ENCODE measurements around the gene GPR141.
"Not testable (repeated sequence)": the region's sequence is repeated elsewhere in the genome, so short reads cannot be mapped to it uniquely, and the experiment has no call there.

The GPR141 gene

GRCh38 chr7:37671876-37672275 is 11.7 kb upstream of the GPR141 start:
- no peak overlapping the region for H3K27ac Mint-ChIP-seq
- no peaks in the 10 kb centered on the region for H3K9me3 Mint-ChIP-seq
- DNase-seq (ENCODE audit: low spot score in 2 of 2) (no peak), ATAC-seq (no peak)
- H3K4me3 Mint-ChIP-seq: no peak overlapping the region
- H3K36me3 Mint-ChIP-seq: no peaks in the 10 kb centered on the region
- no peaks in the 10 kb centered on the region for H3K4me1 Mint-ChIP-seq

GRCh38 chr7:37672926-37673325 is 10.6 kb upstream of the GPR141 start:
- H3K4me1 Mint-ChIP-seq: no peaks in the 10 kb centered on the region
- no peaks in the 10 kb centered on the region for H3K36me3 Mint-ChIP-seq
- no peak for DNase-seq (ENCODE audit: low spot score in 2 of 2)
- H3K9me3 Mint-ChIP-seq: no peaks in the 10 kb centered on the region
- no peak overlapping the region for H3K27ac Mint-ChIP-seq
- H3K4me3 Mint-ChIP-seq: no peak overlapping the region
- no peak for ATAC-seq

- Mint-ChIP-seq H3K27ac (no peak overlapping the region), H3K4me3 (no peak overlapping the region), H3K4me1 (no peaks in the 10 kb centered on the region), H3K9me3 (no peaks in the 10 kb centered on the region), H3K36me3 (no peaks in the 10 kb centered on the region)
- DNase-seq (ENCODE audit: low spot score in 2 of 2): no peak
- no peak for ATAC-seq
Observed at GRCh38 chr7:37673523-37673922, 10.0 kb upstream of the GPR141 start.

GRCh38 chr7:37674531-37674930 is 9.0 kb upstream of the GPR141 start:
- no peaks in the 10 kb centered on the region for H3K4me1 Mint-ChIP-seq
- DNase-seq (ENCODE audit: low spot score in 2 of 2) (no peak), ATAC-seq (no peak)
- no peak overlapping the region for H3K27ac Mint-ChIP-seq
- no peaks in the 10 kb centered on the region for H3K9me3 Mint-ChIP-seq
- no peak overlapping the region for H3K4me3 Mint-ChIP-seq
- no peaks in the 10 kb centered on the region for H3K36me3 Mint-ChIP-seq

- Mint-ChIP-seq H3K27ac (no peak overlapping the region), H3K9me3 (no peaks in the 10 kb centered on the region), H3K4me1 (no peaks in the 10 kb centered on the region), H3K4me3 (no peak overlapping the region), H3K36me3 (no peaks in the 10 kb centered on the region)
- DNase-seq (ENCODE audit: low spot score in 2 of 2) (no peak), ATAC-seq (no peak)
Observed at GRCh38 chr7:37675749-37676148, 7.8 kb upstream of the GPR141 start.

GRCh38 chr7:37684927-37685326 is 1.4 kb downstream of the GPR141 start:
- Mint-ChIP-seq H3K4me3 (peak overlapping the region; percentile 61), H3K9me3 (no peaks in the 10 kb centered on the region), H3K36me3 (no peaks in the 10 kb centered on the region), H3K27ac (no peak overlapping the region), H3K4me1 (peaks cover 6% of the 10 kb centered on the region)
- DNase-seq (ENCODE audit: low spot score in 2 of 2): no peak
- ATAC-seq: no peak

- ATAC-seq (no peak), DNase-seq (ENCODE audit: low spot score in 2 of 2) (no peak)
- Mint-ChIP-seq H3K27ac (no peak overlapping the region), H3K9me3 (no peaks in the 10 kb centered on the region), H3K4me1 (peaks cover 2% of the 10 kb centered on the region), H3K36me3 (no peaks in the 10 kb centered on the region), H3K4me3 (peak overlapping the region; percentile 25)
Observed at GRCh38 chr7:37686556-37687345, 3.2 kb downstream of the GPR141 start.

GRCh38 chr7:37690206-37690605 is 6.6 kb downstream of the GPR141 start:
- H3K27ac Mint-ChIP-seq: peak overlapping the region; percentile 48
- no peaks in the 10 kb centered on the region for H3K36me3 Mint-ChIP-seq
- H3K4me1 Mint-ChIP-seq: peaks cover 7% of the 10 kb centered on the region
- H3K9me3 Mint-ChIP-seq: no peaks in the 10 kb centered on the region
- ATAC-seq (no peak), DNase-seq (ENCODE audit: low spot score in 2 of 2) (no peak)
- H3K4me3 Mint-ChIP-seq: peak overlapping the region; percentile 56

- H3K9me3 Mint-ChIP-seq: no peaks in the 10 kb centered on the region
- H3K4me1 Mint-ChIP-seq: peaks cover 7% of the 10 kb centered on the region
- H3K4me3 Mint-ChIP-seq: no peak overlapping the region
- ATAC-seq: no peak
- H3K27ac Mint-ChIP-seq: peak overlapping the region; percentile 64
- DNase-seq (ENCODE audit: low spot score in 2 of 2): no peak
- H3K36me3 Mint-ChIP-seq: no peaks in the 10 kb centered on the region
Observed at GRCh38 chr7:37694208-37695094, 10.9 kb downstream of the GPR141 start.

- H3K9me3 Mint-ChIP-seq: no peaks in the 10 kb centered on the region
- H3K36me3 Mint-ChIP-seq: no peaks in the 10 kb centered on the region
- no peak overlapping the region for H3K4me3 Mint-ChIP-seq
- ATAC-seq (no peak), DNase-seq (ENCODE audit: low spot score in 2 of 2) (no peak)
- no peak overlapping the region for H3K27ac Mint-ChIP-seq
- peaks cover 7% of the 10 kb centered on the region for H3K4me1 Mint-ChIP-seq
Observed at GRCh38 chr7:37698276-37698675, 14.7 kb downstream of the GPR141 start.

GRCh38 chr7:37698782-37699181 is 15.2 kb downstream of the GPR141 start:
- H3K27ac Mint-ChIP-seq: no peak overlapping the region
- ATAC-seq (no peak), DNase-seq (ENCODE audit: low spot score in 2 of 2) (no peak)
- H3K9me3 Mint-ChIP-seq: no peaks in the 10 kb centered on the region
- H3K36me3 Mint-ChIP-seq: no peaks in the 10 kb centered on the region
- H3K4me1 Mint-ChIP-seq: peaks cover 7% of the 10 kb centered on the region
- H3K4me3 Mint-ChIP-seq: no peak overlapping the region

- no peak for ATAC-seq
- Mint-ChIP-seq H3K27ac (no peak overlapping the region), H3K4me3 (no peak overlapping the region), H3K36me3 (no peaks in the 10 kb centered on the region), H3K9me3 (no peaks in the 10 kb centered on the region), H3K4me1 (no peaks in the 10 kb centered on the region)
- DNase-seq (ENCODE audit: low spot score in 2 of 2): no peak
Observed at GRCh38 chr7:37701769-37702168, 18.2 kb downstream of the GPR141 start.

GRCh38 chr7:37703361-37703760 is 19.8 kb downstream of the GPR141 start:
- Mint-ChIP-seq H3K36me3 (no peaks in the 10 kb centered on the region), H3K4me1 (no peaks in the 10 kb centered on the region), H3K4me3 (peak overlapping the region; percentile 14), H3K9me3 (no peaks in the 10 kb centered on the region), H3K27ac (no peak overlapping the region)
- no peak for ATAC-seq
- no peak for DNase-seq (ENCODE audit: low spot score in 2 of 2)

GRCh38 chr7:37704328-37704833 is 20.8 kb downstream of the GPR141 start:
- H3K4me3 Mint-ChIP-seq; ATAC-seq; H3K27ac Mint-ChIP-seq; H3K9me3 Mint-ChIP-seq; H3K4me1 Mint-ChIP-seq; DNase-seq (ENCODE audit: low spot score in 2 of 2); H3K36me3 Mint-ChIP-seq: not testable (repeated sequence)

GRCh38 chr7:37705976-37706375 is 22.4 kb downstream of the GPR141 start:
- H3K9me3 Mint-ChIP-seq: no peaks in the 10 kb centered on the region
- H3K4me1 Mint-ChIP-seq: no peaks in the 10 kb centered on the region
- H3K27ac Mint-ChIP-seq: no peak overlapping the region
- ATAC-seq: no peak
- no peak overlapping the region for H3K4me3 Mint-ChIP-seq
- DNase-seq (ENCODE audit: low spot score in 2 of 2): no peak
- no peaks in the 10 kb centered on the region for H3K36me3 Mint-ChIP-seq

GRCh38 chr7:37706804-37707203 is 23.2 kb downstream of the GPR141 start:
- Mint-ChIP-seq H3K36me3 (no peaks in the 10 kb centered on the region), H3K9me3 (no peaks in the 10 kb centered on the region), H3K4me1 (no peaks in the 10 kb centered on the region), H3K27ac (no peak overlapping the region), H3K4me3 (no peak overlapping the region)
- no peak for DNase-seq (ENCODE audit: low spot score in 2 of 2)
- ATAC-seq: no peak

Measured in stimulated activated effector memory CD8-positive, alpha-beta T cell treated with anti-CD3 and anti-CD28 coated beads, Interleukin-12 subunit alpha, Interleukin-12 subunit beta, amount 100 ng/mL, for 72 hours (primary cell).